NCI-H2227 (cell line): ENCODE data around the gene SF3A1.

Source experiments
- DNase-seq: peaks from one replicate; lab custom pipeline; 2025; ENCODE audit not compliant: unreplicated experiment; lab: John Stamatoyannopoulos, UW

SF3A1 gene

GRCh38 chr22:30386960-30387827 lies 30.5 kb upstream of the SF3A1 start, which contains the start of gene RNF215:
RNF215 (minus strand) TSS chr22:30387411; CDS start chr22:30387313, 98 bp downstream.
- DNase-seq = peak; percentile 91

- no peak for DNase-seq
Observed at GRCh38 chr22:30386608-30386959, 29.9 kb upstream of the SF3A1 start.

GRCh38 chr22:30385942-30386341 lies 29.2 kb upstream of the SF3A1 start:
- no peak for DNase-seq

GRCh38 chr22:30383061-30383460 lies 26.4 kb upstream of the SF3A1 start:
- DNase-seq = no peak

GRCh38 chr22:30382340-30382739 lies 25.6 kb upstream of the SF3A1 start:
- DNase-seq = no peak

- DNase-seq = no peak
Observed at GRCh38 chr22:30381264-30381663, 24.6 kb upstream of the SF3A1 start.

- no peak for DNase-seq
Observed at GRCh38 chr22:30380011-30380410, 23.3 kb upstream of the SF3A1 start.

- DNase-seq = no peak
Observed at GRCh38 chr22:30375312-30375849, 18.7 kb upstream of the SF3A1 start.

GRCh38 chr22:30373331-30374325 lies 16.9 kb upstream of the SF3A1 start:
- no peak for DNase-seq

GRCh38 chr22:30372915-30373314 lies 16.2 kb upstream of the SF3A1 start:
- no peak for DNase-seq

- no peak for DNase-seq
Observed at GRCh38 chr22:30371981-30372380, 15.3 kb upstream of the SF3A1 start.

GRCh38 chr22:30371321-30371720 lies 14.6 kb upstream of the SF3A1 start:
- no peak for DNase-seq

GRCh38 chr22:30370641-30371230 lies 14.0 kb upstream of the SF3A1 start:
- DNase-seq = no peak

- DNase-seq = no peak
Observed at GRCh38 chr22:30368420-30368819, 11.7 kb upstream of the SF3A1 start.

GRCh38 chr22:30365891-30366290 lies 9.2 kb upstream of the SF3A1 start:
- no peak for DNase-seq

GRCh38 chr22:30362651-30363281 lies 6.1 kb upstream of the SF3A1 start:
- DNase-seq = no peak

- DNase-seq = no peak
Observed at GRCh38 chr22:30361916-30362650, 5.4 kb upstream of the SF3A1 start.

GRCh38 chr22:30358541-30358940 lies 1.8 kb upstream of the SF3A1 start:
- no peak for DNase-seq

- DNase-seq = no peak
Observed at GRCh38 chr22:30357650-30358215, 1.0 kb upstream of the SF3A1 start.

GRCh38 chr22:30357236-30357570 lies 509 bp upstream of the SF3A1 start:
- DNase-seq = no peak
